A549 (cell line): ENCODE data around the gene ARL6IP5.

ENCODE experiments used
- CEBPB ChIP-seq, 2 experiments: fragments of >200 bp in 1 of 2; sonication (Bioruptor Twin) in 1 of 2; formaldehyde crosslinking in 1 of 2; IDR thresholded peaks; 2 replicates each; pipeline ENCODE4 v1.6.1; 2012 to 2016
- CTCF ChIP-seq: fragments of >200 bp; sonication (Bioruptor Twin); formaldehyde crosslinking; IDR thresholded peaks from 3 replicates; pipeline ENCODE4 v1.5.1; 2016
- FOSL2 ChIP-seq, 2 experiments: fragments of 450-650 bp in 1 of 2; fragments of >200 bp in 1 of 2; sonication (Bioruptor Twin) in 1 of 2; formaldehyde crosslinking; IDR thresholded peaks; 2 replicates each; pipeline versions ENCODE4 v1.5.0 to v1.6.1; 2016 to 2020; ENCODE audit warnings: mild to moderate bottlenecking in 1 of 2, moderate library complexity in 1 of 2
- KDM1A ChIP-seq: fragments of 200-600 bp; sonication (generic); IDR thresholded peaks from 2 replicates; pipeline ENCODE4 v1.6.1; 2016; ENCODE audit warnings: low read depth, mild to moderate bottlenecking
- PBX3 ChIP-seq: IDR thresholded peaks from 2 replicates; pipeline ENCODE4 v1.6.1; 2012
- POLR2A ChIP-seq: IDR thresholded peaks from 2 replicates; pipeline ENCODE4 v1.6.1; 2012; ENCODE audit warnings: mild to moderate bottlenecking, low read length
- RNF2 ChIP-seq: fragments of 200-600 bp; sonication (generic); IDR thresholded peaks from 2 replicates; pipeline ENCODE4 v1.6.1; 2016; ENCODE audit warnings: low read depth, mild to moderate bottlenecking, antibody characterized with exemption, moderate library complexity, borderline replicate concordance
- SMC3 ChIP-seq: fragments of >200 bp; sonication (Bioruptor Twin); formaldehyde crosslinking; IDR thresholded peaks from 3 replicates; pipeline ENCODE4 v1.6.1; 2018; ENCODE audit warnings: inconsistent platforms
- ZFP36 ChIP-seq: fragments of 450-650 bp; IDR thresholded peaks from 2 replicates; pipeline ENCODE4 v1.6.1; 2014; ENCODE audit warnings: borderline replicate concordance; ENCODE audit not compliant: partially characterized antibody
- ZSCAN20 ChIP-seq: fragments of 250-450 bp; sonication (Bioruptor Pico); IDR thresholded peaks from 2 replicates; pipeline ENCODE4 v1.8.0; 2022; ENCODE audit warnings: mild to moderate bottlenecking, moderate library complexity
- TF ChIP-seq, protein P1 (sequence below): fragments of 250-450 bp; sonication (Bioruptor Pico); IDR thresholded peaks from 2 replicates; pipeline ENCODE4 v1.5.0; 2021; ENCODE audit warnings: mild to moderate bottlenecking, moderate library complexity, borderline replicate concordance

DNA sequence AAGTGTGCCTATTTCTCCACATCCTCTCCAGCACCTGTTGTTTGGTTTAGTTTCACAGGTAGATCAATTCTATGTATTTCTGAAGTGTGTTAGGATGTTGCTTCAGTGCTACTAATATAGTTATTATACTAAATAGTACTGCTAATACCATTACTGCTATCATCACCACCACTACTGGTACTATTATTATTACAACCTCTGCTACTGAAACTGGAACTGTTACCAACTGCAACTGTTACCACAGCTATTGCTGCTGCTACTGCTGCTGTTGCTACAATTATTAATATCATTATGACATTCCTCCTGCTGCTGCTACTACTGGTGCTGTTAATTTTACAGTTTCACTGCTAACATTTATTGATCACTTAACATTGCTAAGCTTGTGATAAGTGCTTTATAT is 46.0 kb downstream of the ARL6IP5 start:
- TF ChIP-seq CTCF (no peak), POLR2A (no peak), CEBPB (IDR thresholded peaks at IDR 0.05) (no peak), KDM1A (no peak), ZFP36 (no peak), PBX3 (no peak), RNF2 (no peak), ZSCAN20 (CRISPR knock-in tag) (no peak), FOSL2 (IDR thresholded peaks at IDR 0.05) (no peak), FOSL2 (CRISPR knock-in tag; IDR thresholded peaks at IDR 0.05) (no peak), SMC3 (no peak)
- TF ChIP-seq, protein P1, sequence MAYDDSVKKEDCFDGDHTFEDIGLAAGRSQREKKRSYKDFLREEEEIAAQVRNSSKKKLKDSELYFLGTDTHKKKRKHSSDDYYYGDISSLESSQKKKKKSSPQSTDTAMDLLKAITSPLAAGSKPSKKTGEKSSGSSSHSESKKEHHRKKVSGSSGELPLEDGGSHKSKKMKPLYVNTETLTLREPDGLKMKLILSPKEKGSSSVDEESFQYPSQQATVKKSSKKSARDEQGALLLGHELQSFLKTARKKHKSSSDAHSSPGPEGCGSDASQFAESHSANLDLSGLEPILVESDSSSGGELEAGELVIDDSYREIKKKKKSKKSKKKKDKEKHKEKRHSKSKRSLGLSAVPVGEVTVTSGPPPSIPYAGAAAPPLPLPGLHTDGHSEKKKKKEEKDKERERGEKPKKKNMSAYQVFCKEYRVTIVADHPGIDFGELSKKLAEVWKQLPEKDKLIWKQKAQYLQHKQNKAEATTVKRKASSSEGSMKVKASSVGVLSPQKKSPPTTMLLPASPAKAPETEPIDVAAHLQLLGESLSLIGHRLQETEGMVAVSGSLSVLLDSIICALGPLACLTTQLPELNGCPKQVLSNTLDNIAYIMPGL (CRISPR knock-in tag) = no peak
